ENCODE measurements around the gene STX18. TPM values are rescaled to one million over a fixed set of nuclear protein-coding genes. Genes with fewer than 3 reads are reported as not detected.

Gene STX18
- polyA plus RNA-seq, 1 experiment: 27.0 TPM

- no peak for TF ChIP-seq CTCF (IDR thresholded peaks at IDR 0.05; ENCODE audit: low read depth, low read length)
- no peak overlapping the region for H3K27ac ChIP-seq (ENCODE audit: low read depth, low read length)
- DNase-seq (ENCODE audit: low read depth, low spot score): no peak
- no peaks in the 10 kb centered on the region for H3K27me3 ChIP-seq (ENCODE audit: control insufficient read depth, insufficient read depth, low read length)
- H3K4me3 ChIP-seq (ENCODE audit: low read depth, low read length): no peak overlapping the region
- ChIA-PET POLR2A (no interaction called here), CTCF (no interaction called here)
- no peaks in the 10 kb centered on the region for H3K9me3 ChIP-seq (ENCODE audit: control insufficient read depth, insufficient read depth, low read length)
Measured at GRCh38 chr4:4446434-4446833, 95.4 kb downstream of the STX18 start.

- DNase-seq (ENCODE audit: low read depth, low spot score): peak; percentile 21
- Histone ChIP-seq H3K27me3 (ENCODE audit: control insufficient read depth, insufficient read depth, low read length) (no peaks in the 10 kb centered on the region), H3K9me3 (ENCODE audit: control insufficient read depth, insufficient read depth, low read length) (no peaks in the 10 kb centered on the region), H3K4me3 (ENCODE audit: low read depth, low read length) (no peak overlapping the region), H3K27ac (ENCODE audit: low read depth, low read length) (no peak overlapping the region)
- ChIA-PET POLR2A (interaction anchor here (0.6 kb wide), 1 partner anchor 47 kb away, joined by 4 read pairs; no protein-coding TSS in a partner anchor), CTCF (interaction anchor here (1.8 kb wide), 1 partner anchor 13 kb away, joined by 8 read pairs; no protein-coding TSS in a partner anchor)
- no peak for TF ChIP-seq CTCF (IDR thresholded peaks at IDR 0.05; ENCODE audit: low read depth, low read length)
Measured at GRCh38 chr4:4443821-4444220, 98.0 kb downstream of the STX18 start.

- CTCF ChIA-PET: interaction anchor here (2.2 kb wide), 1 partner anchor 9 kb away, joined by 21 read pairs; no protein-coding TSS in a partner anchor
- Histone ChIP-seq H3K27me3 (ENCODE audit: control insufficient read depth, insufficient read depth, low read length) (no peaks in the 10 kb centered on the region), H3K27ac (ENCODE audit: low read depth, low read length) (no peak overlapping the region), H3K9me3 (ENCODE audit: control insufficient read depth, insufficient read depth, low read length) (no peaks in the 10 kb centered on the region; the same call in 1 of the 2 replicates), H3K4me3 (ENCODE audit: low read depth, low read length) (no peak overlapping the region)
- DNase-seq (ENCODE audit: low read depth, low spot score): no peak
- POLR2A ChIA-PET: interaction anchor here (1.2 to 1.3 kb wide), 2 partner anchors 9 to 150 kb away, joined by 3 read pairs; partner anchors contain the start of genes LYAR and ZBTB49
- TF ChIP-seq CTCF (IDR thresholded peaks at IDR 0.05; ENCODE audit: low read depth, low read length): no peak
Measured at GRCh38 chr4:4440333-4441061, 101.4 kb downstream of the STX18 start.

- no peak for TF ChIP-seq CTCF (IDR thresholded peaks at IDR 0.05; ENCODE audit: low read depth, low read length)
- peak; percentile 39 for DNase-seq (ENCODE audit: low read depth, low spot score)
- H3K9me3 ChIP-seq (ENCODE audit: control insufficient read depth, insufficient read depth, low read length): no peaks in the 10 kb centered on the region; the same call in 1 of the 2 replicates
- no peak overlapping the region for H3K27ac ChIP-seq (ENCODE audit: low read depth, low read length)
- no peak overlapping the region for H3K4me3 ChIP-seq (ENCODE audit: low read depth, low read length)
- ChIA-PET CTCF (interaction anchor here (2.2 kb wide), 1 partner anchor 9 kb away, joined by 21 read pairs; no protein-coding TSS in a partner anchor), POLR2A (interaction anchor here (1.2 to 1.3 kb wide), 2 partner anchors 9 to 149 kb away, joined by 3 read pairs; partner anchors contain the start of genes LYAR and ZBTB49)
- no peaks in the 10 kb centered on the region for H3K27me3 ChIP-seq (ENCODE audit: control insufficient read depth, insufficient read depth, low read length)
Measured at GRCh38 chr4:4439782-4440181, 102.1 kb downstream of the STX18 start.

- H3K9me3 ChIP-seq (ENCODE audit: control insufficient read depth, insufficient read depth, low read length): no peaks in the 10 kb centered on the region; the same call in 1 of the 2 replicates
- no peak for TF ChIP-seq CTCF (IDR thresholded peaks at IDR 0.05; ENCODE audit: low read depth, low read length)
- no peak overlapping the region for H3K27ac ChIP-seq (ENCODE audit: low read depth, low read length)
- no peak for DNase-seq (ENCODE audit: low read depth, low spot score)
- ChIA-PET CTCF (interaction anchor here (2.2 kb wide), 1 partner anchor 8 kb away, joined by 21 read pairs; no protein-coding TSS in a partner anchor), POLR2A (no interaction called here)
- H3K4me3 ChIP-seq (ENCODE audit: low read depth, low read length): no peak overlapping the region
- H3K27me3 ChIP-seq (ENCODE audit: control insufficient read depth, insufficient read depth, low read length): no peaks in the 10 kb centered on the region
Measured at GRCh38 chr4:4438891-4439290, 103.0 kb downstream of the STX18 start.

All from AG04450 (cell line).